ENCODE results near the gene SHC3. TPM values are rescaled to one million over a fixed set of nuclear protein-coding genes. Genes with fewer than 3 reads are reported as not detected.

The SHC3 gene
- total and polyA plus RNA-seq, 2 experiments from 2014 or later = 1.3 to 2.9 TPM

DNA sequence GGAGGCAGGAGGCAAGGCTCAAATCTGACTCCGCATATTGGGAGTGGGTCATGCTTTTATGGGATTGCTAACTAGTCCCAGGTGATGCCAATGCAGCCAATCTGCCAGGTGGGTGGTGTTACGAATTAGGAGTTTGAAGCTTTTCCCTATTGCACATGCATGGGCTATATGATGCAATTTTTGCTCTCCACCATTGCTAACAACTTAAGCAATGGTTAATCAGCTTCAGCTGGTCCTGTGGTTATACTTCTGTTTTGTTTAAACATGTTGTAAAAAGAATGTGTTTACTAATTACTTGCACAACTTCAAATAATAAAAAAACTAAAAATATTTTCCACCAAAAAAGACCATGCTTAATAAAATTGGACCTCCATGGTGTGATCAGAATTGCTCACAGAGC is 55.7 kb downstream of the SHC3 start:
- Histone ChIP-seq H3K79me2 (replicated peaks; ENCODE audit: insufficient read depth) (no peaks in the 10 kb centered on the region; the same call in 1 of the 2 replicates), H4K20me1 (replicated peaks; ENCODE audit: insufficient read depth) (no peaks in the 10 kb centered on the region), H3K27ac (ENCODE audit: low read depth) (no peak overlapping the region), H3F3A (replicated peaks; ENCODE audit: low read depth) (no peaks in the 10 kb centered on the region), H3K27me3 (ENCODE audit: insufficient read depth) (no peaks in the 10 kb centered on the region), H3K4me2 (no peak overlapping the region), H3K9me2 (ENCODE audit: insufficient read depth) (no peaks in the 10 kb centered on the region), H3K4me3 (no peak overlapping the region), H3K4me1 (ENCODE audit: insufficient read depth) (no peaks in the 10 kb centered on the region), H2AFZ (no peak overlapping the region), H3K36me3 (ENCODE audit: insufficient read depth) (peaks cover 4% of the 10 kb centered on the region; the same call in 1 of the 2 replicates)
- no peak overlapping the region for H3K4me3 Mint-ChIP-seq
- H3K27ac Mint-ChIP-seq = no peak overlapping the region
- peaks cover 24% of the 10 kb centered on the region; the same call in 2 of the 3 replicates for H3K36me3 Mint-ChIP-seq (ENCODE audit: low read depth)
- ATAC-seq (no peak), DNase-seq (ENCODE audit: low spot score) (no peak)
- peaks cover 32% of the 10 kb centered on the region for H3K9me3 Mint-ChIP-seq
- no peak for TF ChIP-seq EZH2 (IDR thresholded peaks at IDR 0.05; ENCODE audit: low read depth, unreplicated experiment)
- no peak for TF ChIP-seq NANOG (IDR thresholded peaks at IDR 0.05; ENCODE audit: borderline replicate concordance)
- TF ChIP-seq, protein P1, sequence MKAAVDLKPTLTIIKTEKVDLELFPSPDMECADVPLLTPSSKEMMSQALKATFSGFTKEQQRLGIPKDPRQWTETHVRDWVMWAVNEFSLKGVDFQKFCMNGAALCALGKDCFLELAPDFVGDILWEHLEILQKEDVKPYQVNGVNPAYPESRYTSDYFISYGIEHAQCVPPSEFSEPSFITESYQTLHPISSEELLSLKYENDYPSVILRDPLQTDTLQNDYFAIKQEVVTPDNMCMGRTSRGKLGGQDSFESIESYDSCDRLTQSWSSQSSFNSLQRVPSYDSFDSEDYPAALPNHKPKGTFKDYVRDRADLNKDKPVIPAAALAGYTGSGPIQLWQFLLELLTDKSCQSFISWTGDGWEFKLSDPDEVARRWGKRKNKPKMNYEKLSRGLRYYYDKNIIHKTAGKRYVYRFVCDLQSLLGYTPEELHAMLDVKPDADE (IDR thresholded peaks at IDR 0.05) = no peak
- TF ChIP-seq EZH2phosphoT487 (IDR thresholded peaks at IDR 0.05; ENCODE audit: unreplicated experiment) = no peak
- TF ChIP-seq REST (IDR thresholded peaks at IDR 0.05; ENCODE audit: unreplicated experiment) = no peak
- H3K27me3 Mint-ChIP-seq (ENCODE audit: insufficient read depth, low read depth, poor library complexity) = no peaks in the 10 kb centered on the region
- peaks cover 6% of the 10 kb centered on the region; the same call in 1 of the 3 replicates for H3K4me1 Mint-ChIP-seq

GRCh38 chr9:89120704-89121103 is 57.9 kb downstream of the SHC3 start:
- H4K20me1 ChIP-seq (replicated peaks; ENCODE audit: insufficient read depth) = no peaks in the 10 kb centered on the region
- no peaks in the 10 kb centered on the region for H3K4me1 ChIP-seq (ENCODE audit: insufficient read depth)
- Mint-ChIP-seq H3K4me1 (peaks cover 6% of the 10 kb centered on the region; the same call in 1 of the 3 replicates), H3K27ac (no peak overlapping the region), H3K9me3 (peaks cover 13% of the 10 kb centered on the region; the same call in 2 of the 3 replicates), H3K4me3 (no peak overlapping the region), H3K36me3 (ENCODE audit: low read depth) (peaks cover 10% of the 10 kb centered on the region; the same call in 1 of the 3 replicates), H3K27me3 (ENCODE audit: insufficient read depth, low read depth, poor library complexity) (no peaks in the 10 kb centered on the region)
- ATAC-seq = no peak
- 0 out of 2 replicates have a peak, but pooled peaks cover 4% of the 10 kb centered on the region for H3K9me2 ChIP-seq (ENCODE audit: insufficient read depth)
- no peak overlapping the region for H3K4me2 ChIP-seq
- H3F3A ChIP-seq (replicated peaks; ENCODE audit: low read depth) = no peaks in the 10 kb centered on the region
- H3K27me3 ChIP-seq (ENCODE audit: insufficient read depth) = no peaks in the 10 kb centered on the region
- H3K4me3 ChIP-seq = no peak overlapping the region
- H3K36me3 ChIP-seq (ENCODE audit: insufficient read depth) = no peaks in the 10 kb centered on the region
- H2AFZ ChIP-seq = no peak overlapping the region
- DNase-seq (ENCODE audit: low spot score) = no peak
- H3K79me2 ChIP-seq (replicated peaks; ENCODE audit: insufficient read depth) = no peaks in the 10 kb centered on the region
- no peak overlapping the region for H3K27ac ChIP-seq (ENCODE audit: low read depth)
- TF ChIP-seq REST (IDR thresholded peaks at IDR 0.05; ENCODE audit: unreplicated experiment) (no peak), JUNB (IDR thresholded peaks at IDR 0.05; ENCODE audit: unreplicated experiment) (no peak), EZH2 (IDR thresholded peaks at IDR 0.05; ENCODE audit: low read depth, unreplicated experiment) (no peak), ZNF331 (CRISPR knock-in tag; IDR thresholded peaks at IDR 0.05; ENCODE audit: low read depth) (no peak), CTCF (conservative IDR thresholded peaks at IDR 0.05; ENCODE audit: low read depth in 2 of 2) (no peak), ZNF114 (CRISPR knock-in tag; IDR thresholded peaks at IDR 0.05) (no peak), CREB1 (CRISPR knock-in tag; IDR thresholded peaks at IDR 0.05; ENCODE audit: low read depth) (no peak), POLR2AphosphoS5 (IDR thresholded peaks at IDR 0.05; ENCODE audit: low read depth) (no peak), NANOG (IDR thresholded peaks at IDR 0.05; ENCODE audit: borderline replicate concordance) (no peak)
- TF ChIP-seq, protein P1 (IDR thresholded peaks at IDR 0.05) = no peak

Measured in GM23338 (cell line).